Measurements from ENCODE around the gene PWP2. TPM values are rescaled to one million over a fixed set of nuclear protein-coding genes. Genes with fewer than 3 reads are reported as not detected.

PWP2 gene
- total RNA-seq, 2 donors from 2014 or later, result 10.7 to 14.9 TPM

DNA sequence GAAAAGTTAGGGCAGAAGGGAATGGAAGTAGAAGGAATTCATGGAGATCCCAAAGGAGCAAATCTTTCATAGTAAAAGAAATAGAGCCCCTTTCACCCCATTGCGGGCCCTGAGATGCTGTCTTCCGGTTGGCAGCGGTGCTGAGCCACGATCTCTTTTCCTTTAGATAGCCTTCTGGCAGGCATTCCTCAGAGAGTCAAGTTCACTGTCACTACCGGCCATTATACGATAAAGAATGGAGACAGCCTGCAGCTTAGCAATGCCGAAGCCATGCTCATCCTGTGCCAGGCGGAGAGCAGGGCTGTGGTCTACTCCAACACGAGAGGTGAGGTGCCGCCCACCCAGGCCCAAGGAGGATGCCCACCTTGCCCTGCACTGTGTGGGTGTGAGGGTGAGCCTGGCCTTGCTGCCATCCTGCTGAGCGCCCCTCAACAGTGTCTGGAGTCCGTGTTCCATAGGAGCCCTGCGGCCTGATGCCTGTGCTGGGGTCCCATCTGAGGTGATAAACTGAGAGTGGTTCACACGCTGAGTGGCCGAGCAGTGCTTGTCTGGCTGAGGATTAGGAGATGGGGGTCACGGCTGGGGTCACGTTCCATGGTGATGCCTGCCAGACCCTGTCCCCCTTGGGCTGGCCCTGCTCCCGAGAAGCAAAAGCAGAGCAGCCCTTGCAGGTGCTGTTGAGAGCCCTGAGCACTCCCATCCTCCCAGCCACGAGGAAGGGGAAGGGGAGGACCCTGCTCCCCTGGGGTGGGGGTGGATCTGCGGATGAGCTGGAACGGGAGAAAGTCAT, 20.4 kb upstream of the PWP2 start:
- Histone ChIP-seq H3K27ac (no peak overlapping the region), H3K27me3 (replicated peaks; ENCODE audit: insufficient read depth) (no peaks in the 10 kb centered on the region), H3K4me3 (no peak overlapping the region), H3K36me3 (peaks cover 0 to 4% of the 10 kb centered on the region in 2 donors), H3K4me1 (replicated peaks) (no peaks in the 10 kb centered on the region), H3K9me3 (no peaks in the 10 kb centered on the region)
- no peak for DNase-seq (ENCODE audit: low spot score)
- TF ChIP-seq POLR2A (IDR thresholded peaks at IDR 0.05), result no peak
- no peak for TF ChIP-seq POLR2AphosphoS5 (IDR thresholded peaks at IDR 0.05)
- TF ChIP-seq, protein P1, sequence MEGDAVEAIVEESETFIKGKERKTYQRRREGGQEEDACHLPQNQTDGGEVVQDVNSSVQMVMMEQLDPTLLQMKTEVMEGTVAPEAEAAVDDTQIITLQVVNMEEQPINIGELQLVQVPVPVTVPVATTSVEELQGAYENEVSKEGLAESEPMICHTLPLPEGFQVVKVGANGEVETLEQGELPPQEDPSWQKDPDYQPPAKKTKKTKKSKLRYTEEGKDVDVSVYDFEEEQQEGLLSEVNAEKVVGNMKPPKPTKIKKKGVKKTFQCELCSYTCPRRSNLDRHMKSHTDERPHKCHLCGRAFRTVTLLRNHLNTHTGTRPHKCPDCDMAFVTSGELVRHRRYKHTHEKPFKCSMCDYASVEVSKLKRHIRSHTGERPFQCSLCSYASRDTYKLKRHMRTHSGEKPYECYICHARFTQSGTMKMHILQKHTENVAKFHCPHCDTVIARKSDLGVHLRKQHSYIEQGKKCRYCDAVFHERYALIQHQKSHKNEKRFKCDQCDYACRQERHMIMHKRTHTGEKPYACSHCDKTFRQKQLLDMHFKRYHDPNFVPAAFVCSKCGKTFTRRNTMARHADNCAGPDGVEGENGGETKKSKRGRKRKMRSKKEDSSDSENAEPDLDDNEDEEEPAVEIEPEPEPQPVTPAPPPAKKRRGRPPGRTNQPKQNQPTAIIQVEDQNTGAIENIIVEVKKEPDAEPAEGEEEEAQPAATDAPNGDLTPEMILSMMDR (IDR thresholded peaks at IDR 0.05), result no peak
- intact Hi-C loops (cut with DNase I), result no loop called here
- 94% methylated on average over 10 of the region's 21 CpGs for WGBS

DNA sequence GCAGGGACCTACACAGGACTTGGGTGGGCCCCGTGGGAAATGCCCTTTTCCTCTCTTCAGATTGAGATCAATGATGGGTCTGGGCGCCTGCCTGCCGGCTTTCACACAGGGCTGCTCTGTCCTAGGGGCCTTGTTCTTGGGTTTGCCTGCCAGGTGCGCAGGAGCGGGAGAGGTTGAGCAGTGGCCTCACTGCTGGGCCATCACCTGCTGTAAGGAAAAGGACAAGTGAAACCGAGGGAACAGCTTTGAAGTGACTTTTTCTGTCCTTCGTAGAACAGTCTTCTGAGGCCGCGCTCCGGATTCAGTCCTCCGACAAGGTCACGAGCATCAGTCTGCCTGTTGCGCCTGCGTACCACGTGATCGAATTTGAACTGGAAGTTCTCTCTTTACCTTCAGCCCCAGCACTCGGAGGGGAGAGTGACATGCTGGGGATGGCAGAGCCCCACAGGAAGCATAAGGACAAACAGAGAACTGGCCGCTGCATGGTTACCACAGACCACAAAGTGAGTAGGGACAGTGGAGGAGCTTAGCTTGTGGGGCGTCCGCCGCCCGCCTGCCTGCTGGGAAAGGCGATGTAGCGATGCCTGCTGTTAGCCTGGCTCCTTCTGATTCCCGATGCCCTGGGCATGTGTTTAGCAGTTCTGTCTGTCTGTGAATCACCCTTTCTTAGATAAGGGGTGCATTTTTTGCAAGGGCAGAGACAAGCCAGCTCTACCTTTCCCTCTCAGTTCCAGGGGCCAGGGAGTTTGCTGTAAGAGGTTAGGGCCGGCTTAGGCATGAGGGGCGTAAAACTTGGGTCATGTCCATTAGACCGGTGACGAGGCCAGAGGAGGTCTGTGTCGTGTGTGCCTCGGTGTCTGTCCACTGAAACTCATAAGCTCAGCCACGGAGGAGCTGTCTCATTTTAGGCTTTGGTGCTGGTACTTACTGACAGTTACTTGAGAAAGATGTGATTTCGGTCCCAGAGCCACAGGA, 19.5 kb upstream of the PWP2 start:
- no peak for DNase-seq (ENCODE audit: low spot score)
- H3K27ac ChIP-seq, result no peak overlapping the region
- no peaks in the 10 kb centered on the region for H3K9me3 ChIP-seq
- H3K27me3 ChIP-seq (replicated peaks; ENCODE audit: insufficient read depth), result no peaks in the 10 kb centered on the region
- H3K36me3 ChIP-seq, result peaks cover 0 to 4% of the 10 kb centered on the region in 2 donors
- H3K4me1 ChIP-seq (replicated peaks), result no peaks in the 10 kb centered on the region
- intact Hi-C loops (cut with DNase I), result no loop called here
- no peak overlapping the region for H3K4me3 ChIP-seq
- TF ChIP-seq POLR2AphosphoS5 (IDR thresholded peaks at IDR 0.05), result no peak
- TF ChIP-seq POLR2A (IDR thresholded peaks at IDR 0.05), result no peak
- TF ChIP-seq, protein P1 (IDR thresholded peaks at IDR 0.05), result no peak
- WGBS, result 88% methylated on average over 33 of the region's 33 CpGs

DNA sequence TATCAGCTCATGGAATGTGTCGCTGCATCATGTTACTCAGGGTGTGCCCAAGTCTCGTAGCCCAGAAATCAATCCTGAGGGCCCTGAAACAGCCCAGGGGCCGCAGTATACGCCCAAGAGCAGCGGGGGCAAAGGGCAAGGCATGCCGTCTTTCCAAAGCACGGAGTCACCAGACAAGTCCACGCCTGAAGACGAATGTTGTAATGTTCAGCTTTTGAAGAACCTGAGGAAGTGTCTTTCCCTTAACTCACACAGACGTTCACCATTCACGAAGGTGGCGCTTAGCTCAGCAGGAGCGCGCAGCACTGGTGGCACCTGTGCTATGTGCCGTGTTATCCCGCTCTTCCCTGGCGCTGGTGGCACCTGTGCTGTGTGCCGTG, 18.8 kb upstream of the PWP2 start:
- Histone ChIP-seq H3K4me1 (replicated peaks) (no peaks in the 10 kb centered on the region), H3K27ac (no peak overlapping the region), H3K27me3 (replicated peaks; ENCODE audit: insufficient read depth) (no peaks in the 10 kb centered on the region), H3K36me3 (peaks cover 0 to 4% of the 10 kb centered on the region in 2 donors), H3K9me3 (no peaks in the 10 kb centered on the region), H3K4me3 (no peak overlapping the region)
- intact Hi-C loops (cut with DNase I), result no loop called here
- TF ChIP-seq POLR2AphosphoS5 (IDR thresholded peaks at IDR 0.05), result no peak
- TF ChIP-seq, protein P1 (IDR thresholded peaks at IDR 0.05), result no peak
- no peak for TF ChIP-seq POLR2A (IDR thresholded peaks at IDR 0.05)
- 90% methylated on average over 18 of the region's 18 CpGs for WGBS
- no peak for DNase-seq (ENCODE audit: low spot score)

DNA sequence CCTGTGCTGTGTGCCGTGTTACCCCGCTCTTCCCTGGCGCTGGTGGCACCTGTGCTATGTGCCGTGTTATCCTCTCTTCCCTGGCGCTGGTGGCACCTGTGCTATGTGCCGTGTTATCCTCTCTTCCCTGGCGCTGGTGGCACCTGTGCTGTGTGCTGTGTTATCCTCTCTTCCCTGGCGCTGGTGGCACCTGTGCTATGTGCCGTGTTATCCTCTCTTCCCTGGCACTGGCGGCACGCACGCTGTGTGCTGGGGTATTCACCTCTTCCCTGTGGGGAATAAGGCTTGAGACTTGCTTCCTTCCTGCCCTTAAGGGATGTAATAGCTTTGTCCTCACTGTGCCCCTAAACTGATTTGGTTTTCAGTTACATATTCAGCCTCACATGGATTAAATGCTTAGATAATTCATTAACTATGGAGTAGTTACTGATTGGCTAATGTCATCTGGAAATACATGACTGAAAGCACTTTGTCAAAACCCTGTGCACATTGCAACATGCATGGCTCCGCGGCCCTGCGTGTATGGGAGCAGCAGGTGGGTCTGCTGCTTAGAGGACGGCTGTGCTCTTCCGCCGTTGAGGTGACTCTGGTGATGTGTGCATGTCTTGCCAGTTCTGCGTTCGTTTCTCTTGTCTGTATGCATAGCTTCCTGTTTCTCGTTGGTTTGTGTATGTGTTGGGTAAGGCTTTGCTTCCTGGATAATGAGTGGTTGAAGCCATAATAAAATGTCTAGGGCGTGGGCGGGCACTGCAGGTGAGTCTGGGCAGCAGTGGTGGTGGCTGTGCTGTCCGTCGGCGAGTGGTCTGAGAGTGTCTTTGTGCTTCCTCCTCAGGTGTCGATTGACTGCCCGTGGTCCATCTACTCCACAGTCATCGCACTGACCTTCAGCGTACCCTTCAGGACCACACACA, 17.9 kb upstream of the PWP2 start:
- Histone ChIP-seq H3K9me3 (no peaks in the 10 kb centered on the region), H3K4me3 (no peak overlapping the region), H3K36me3 (peaks cover 0 to 4% of the 10 kb centered on the region in 2 donors), H3K27ac (no peak overlapping the region), H3K27me3 (replicated peaks; ENCODE audit: insufficient read depth) (no peaks in the 10 kb centered on the region), H3K4me1 (replicated peaks) (no peaks in the 10 kb centered on the region)
- peak; percentile 3 for DNase-seq (ENCODE audit: low spot score)
- WGBS, result 90% methylated on average over 30 of the region's 30 CpGs
- TF ChIP-seq POLR2AphosphoS5 (IDR thresholded peaks at IDR 0.05) (no peak), POLR2A (IDR thresholded peaks at IDR 0.05) (no peak)
- TF ChIP-seq, protein P1 (IDR thresholded peaks at IDR 0.05), result no peak
- intact Hi-C loops (cut with DNase I), result no loop called here
